ENCODE results near the gene ATP6AP1. TPM values are rescaled to one million over a fixed set of nuclear protein-coding genes. Genes with fewer than 3 reads are reported as not detected.

ATP6AP1 gene
- total and polyA plus RNA-seq, 2 of the 13 experiments (the other 11 are each of a cell fraction or from before 2014, with no cell fraction given), result 56.7 to 110 TPM

- TF ChIP-seq CBFB (CRISPR knock-in tag; IDR thresholded peaks at IDR 0.05) (no peak), AGO2 (optimal IDR thresholded peaks at IDR 0.05; ENCODE audit: low read depth, low read length) (peak; percentile 62), RARA (CRISPR knock-in tag; IDR thresholded peaks at IDR 0.05) (0 out of 2 replicates have a peak, but pooled peaks have one; percentile 14), CHCHD3 (CRISPR knock-in tag; IDR thresholded peaks at IDR 0.05) (no peak), KDM2A (CRISPR knock-in tag; IDR thresholded peaks at IDR 0.05; ENCODE audit: borderline replicate concordance, low read depth) (peak; percentile 49), SAP130 (CRISPR knock-in tag; IDR thresholded peaks at IDR 0.05; ENCODE audit: low read depth) (peak; percentile 47), ZNF512 (CRISPR knock-in tag; IDR thresholded peaks at IDR 0.05) (no peak), DNMT3B (CRISPR knock-in tag; conservative IDR thresholded peaks at IDR 0.05) (no peak), ZNF121 (CRISPR knock-in tag; IDR thresholded peaks at IDR 0.05) (0 out of 2 replicates have a peak, but pooled peaks have one; percentile 28), FOSL2 (CRISPR knock-in tag; IDR thresholded peaks at IDR 0.05) (no peak), PATZ1 (CRISPR knock-in tag; IDR thresholded peaks at IDR 0.05) (peak; percentile 69)
Measured at GRCh38 chrX:154396973-154397887, 31.2 kb upstream of the ATP6AP1 start (continued).
